Endothelial cell of umbilical vein (primary cell): ENCODE measurements around the gene SNX25. TPM values are rescaled to one million over a fixed set of nuclear protein-coding genes. Genes with fewer than 3 reads are reported as not detected.
"Not testable (repeated sequence)": the region's sequence is repeated elsewhere in the genome, so short reads cannot be mapped to it uniquely, and the experiment has no call there.

Experiments
- BruUV-seq: library from RNA; stranded (reverse); fragments of 400-500 nt; replicated peaks from 2 replicates; lab custom pipeline; 2021; lab: Mats Ljungman, UMichigan
- CTCF ChIA-PET: fragments of 300-600, 350-600 bp; sonication (Branson Sonifier 250); formaldehyde crosslinking; loops from one replicate; lab custom pipeline; 2021; ENCODE audit warnings: antibody characterized with exemption, inconsistent platforms; lab: Charles Lee
- POLR2A ChIA-PET: fragments of 300-600, 350-600 bp; sonication (Branson Sonifier 250); formaldehyde crosslinking; loops from one replicate; lab custom pipeline; 2021; ENCODE audit warnings: antibody characterized with exemption, inconsistent platforms; lab: Charles Lee
- DNase-seq: peaks from one replicate; pipeline ENCODE4 v3.0.0-alpha.2; 2011; ENCODE audit warnings: low read depth, low spot score
- FAIRE-seq: peaks from 2 replicates; lab custom pipeline; 2011; peaks lifted over from hg19 to GRCh38; lab: Jason Lieb, UNC
- H2AFZ ChIP-seq: 2 replicates; pipeline ENCODE4 v1.6.0; 2012; ENCODE audit warnings: low read depth, low read length, control low read depth, inconsistent platforms
- H3K27ac ChIP-seq: 2 replicates; pipeline ENCODE4 v1.5.1; 2011; ENCODE audit warnings: low read depth, mild to moderate bottlenecking, control low read depth, low read length, moderate library complexity; ENCODE audit not compliant: insufficient read depth
- H3K27me3 ChIP-seq, 2 experiments: 2 replicates each; pipeline versions ENCODE4 v1.6.0 to v1.6.1; 2011; ENCODE audit warnings: low read length in 2 of 2, mixed read lengths in 1 of 2; ENCODE audit not compliant: control insufficient read depth in 2 of 2, insufficient read depth in 2 of 2
- H3K36me3 ChIP-seq, 2 experiments: 2 replicates in 1 of 2; 3 replicates in 1 of 2; pipeline ENCODE4 v1.5.1; 2011; ENCODE audit warnings: low read length in 2 of 2, mild to moderate bottlenecking in 1 of 2, moderate library complexity in 1 of 2; ENCODE audit not compliant: control insufficient read depth in 2 of 2, insufficient read depth in 2 of 2; ENCODE audit errors: extremely low read depth in 1 of 2
- H3K4me1 ChIP-seq: 3 replicates; pipeline ENCODE4 v1.5.1; 2011; ENCODE audit warnings: mild to moderate bottlenecking, low read length; ENCODE audit not compliant: control insufficient read depth, insufficient read depth; ENCODE audit errors: extremely low read depth
- H3K4me2 ChIP-seq: 2 replicates; pipeline ENCODE4 v1.6.1; 2011; ENCODE audit warnings: low read length, control low read depth, mixed read lengths; ENCODE audit not compliant: insufficient read depth
- H3K4me3 ChIP-seq, 3 experiments: fragments of 200-600 bp in 1 of 3; sonication (generic), shearing (Covaris generic) in 1 of 3; replicated peaks in 1 of 3; 2 replicates each; pipeline ENCODE4 v1.5.1; 2011 to 2016; ENCODE audit warnings: control low read depth in 3 of 3, low read length in 3 of 3, mild to moderate bottlenecking in 2 of 3, inconsistent platforms in 1 of 3, low read depth in 1 of 3, moderate library complexity in 1 of 3; ENCODE audit not compliant: insufficient read depth in 1 of 3
- H3K79me2 ChIP-seq: 2 replicates; pipeline ENCODE4 v1.6.0; 2012; ENCODE audit warnings: low read length, inconsistent platforms; ENCODE audit not compliant: control insufficient read depth, insufficient read depth
- H3K9ac ChIP-seq: replicated peaks from 2 replicates; pipeline ENCODE3; 2011; ENCODE audit warnings: low read length, control low read depth; ENCODE audit not compliant: insufficient read depth; ENCODE audit errors: extremely low read depth
- H3K9me1 ChIP-seq: replicated peaks from 3 replicates; pipeline ENCODE4 v1.6.0; 2011; ENCODE audit warnings: mild to moderate bottlenecking, low read length; ENCODE audit not compliant: control insufficient read depth, insufficient read depth; ENCODE audit errors: extremely low read depth
- H3K9me3 ChIP-seq: replicated peaks from 2 replicates; pipeline ENCODE4 v1.5.1; 2012; ENCODE audit warnings: low read length, inconsistent platforms; ENCODE audit not compliant: control insufficient read depth, insufficient read depth
- H4K20me1 ChIP-seq: replicated peaks from 2 replicates; pipeline ENCODE3; 2011; ENCODE audit warnings: mild to moderate bottlenecking, low read length; ENCODE audit not compliant: control insufficient read depth, insufficient read depth; ENCODE audit errors: extremely low read depth
- EZH2 ChIP-seq: IDR thresholded peaks from 2 replicates; pipeline ENCODE4 v1.6.1; 2012; ENCODE audit warnings: borderline replicate concordance, low read depth, mild to moderate bottlenecking, moderate library complexity, low read length, inconsistent platforms; ENCODE audit not compliant: severe bottlenecking
- FOS ChIP-seq: IDR thresholded peaks from 2 replicates; pipeline ENCODE4 v1.6.1; 2011; ENCODE audit warnings: mild to moderate bottlenecking, low read length, moderate library complexity, borderline replicate concordance; ENCODE audit not compliant: insufficient read depth
- GATA2 ChIP-seq: IDR thresholded peaks from 2 replicates; pipeline ENCODE4 v1.7.0; 2011; ENCODE audit warnings: low read depth, mild to moderate bottlenecking, moderate library complexity, mixed read lengths, low read length; ENCODE audit not compliant: insufficient read length, insufficient read depth
- JUN ChIP-seq: IDR thresholded peaks from 2 replicates; pipeline ENCODE4 v1.6.1; 2011; ENCODE audit warnings: borderline replicate concordance, low read depth; ENCODE audit not compliant: insufficient read length, insufficient read depth
- MYC ChIP-seq: IDR thresholded peaks from one replicate; pipeline ENCODE4 v1.6.1; 2011; ENCODE audit warnings: mild to moderate bottlenecking, low read depth, low read length
- POLR2A ChIP-seq: IDR thresholded peaks from 2 replicates; pipeline ENCODE4 v1.6.1; 2012; ENCODE audit warnings: low read depth, mild to moderate bottlenecking, control low read depth, low read length
- POLR2AphosphoS5 ChIP-seq: IDR thresholded peaks from 2 replicates; pipeline ENCODE4 v1.6.1; 2012; ENCODE audit warnings: low read depth, mild to moderate bottlenecking, control low read depth, low read length, moderate library complexity; ENCODE audit not compliant: insufficient read depth
- dilution Hi-C: fragments of 300-500 bp; cut with MboI; formaldehyde crosslinking; loops from one replicate; pipeline ENCODE4 v1.15.0; 2019; ENCODE audit warnings: low sequenced_read_pairs; ENCODE audit not compliant: extremely low pct_ligation_motif_present
- intact Hi-C: fragments of 100-400 bp; cut with micrococcal nuclease; formaldehyde crosslinking; loops from one replicate; pipeline ENCODE4 v1.10.0; 2022
- polyA plus RNA-seq, 4 experiments: library from polyadenylated mRNA; depleted of rRNA in 3 of 4; stranded (reverse) in 3 of 4; unstranded in 1 of 4; fragments of >200 nt; gene quantifications; 2 replicates each; pipeline versions ENCODE4 v1.2.1 to v1.2.3, GENCODE V29; 2011 to 2012; ENCODE audit warnings: missing spikeins in 1 of 4
- total RNA-seq: library from RNA; stranded (reverse); gene quantifications from 2 replicates; pipeline ENCODE4 v1.2.3, GENCODE V29; 2021
- TF ChIP-seq, protein P1 (sequence below): IDR thresholded peaks from 2 replicates; pipeline ENCODE4 v1.6.1; 2011; ENCODE audit not compliant: insufficient read depth, insufficient read length
- TF ChIP-seq, protein P2 (sequence below), 2 donors: IDR thresholded peaks; 1 replicate in 1 of 2; 2 replicates in 1 of 2; pipeline ENCODE4 v1.5.1; 2011; ENCODE audit warnings: low read length in 2 of 2, mild to moderate bottlenecking in 2 of 2, moderate library complexity in 2 of 2, control low read depth in 1 of 2, inconsistent platforms in 1 of 2, low read depth in 1 of 2; ENCODE audit not compliant: insufficient read depth in 1 of 2; ENCODE audit errors: extremely low read depth in 1 of 2

Gene SNX25
- total and polyA plus RNA-seq, 2 donors (not counting 3 experiments of a cell fraction or from before 2014, with no cell fraction given), result 6.6 to 16.1 TPM

DNA sequence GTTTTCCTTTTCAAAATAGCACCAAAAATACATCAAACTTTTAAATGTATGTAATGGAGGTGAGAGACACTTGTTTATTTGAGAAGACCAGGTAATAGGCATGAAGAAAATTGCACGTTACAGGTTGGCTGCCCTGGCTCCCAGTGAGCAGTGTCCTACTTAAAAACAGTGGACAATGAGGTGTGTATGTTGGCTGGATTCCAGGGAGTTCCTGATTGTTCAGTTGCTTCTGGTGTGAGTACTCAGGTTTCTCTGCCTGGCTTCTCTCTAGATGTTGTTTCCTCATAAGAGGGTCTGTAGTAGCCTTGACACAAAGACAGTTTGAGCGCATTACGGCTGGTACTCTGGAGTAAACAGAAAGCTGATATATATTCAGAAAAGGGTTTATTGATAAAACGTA, 29.4 kb downstream of the SNX25 start:
- Histone ChIP-seq H3K79me2 (peaks cover 17% of the 10 kb centered on the region), H3K9ac (no peak overlapping the region), H2AFZ (no peak overlapping the region), H3K36me3 (no peaks in the 10 kb centered on the region), H3K9me3 (peaks cover 2% of the 10 kb centered on the region), H3K27ac (no peak overlapping the region), H3K27me3 (no peaks in the 10 kb centered on the region), H3K4me2 (no peak overlapping the region), H3K9me1 (no peaks in the 10 kb centered on the region), H3K4me1 (peaks cover 3% of the 10 kb centered on the region), H3K4me3 (no peak overlapping the region), H4K20me1 (no peaks in the 10 kb centered on the region)
- DNase-seq (peak; percentile 13), FAIRE-seq (no peak)
- TF ChIP-seq, protein P1, sequence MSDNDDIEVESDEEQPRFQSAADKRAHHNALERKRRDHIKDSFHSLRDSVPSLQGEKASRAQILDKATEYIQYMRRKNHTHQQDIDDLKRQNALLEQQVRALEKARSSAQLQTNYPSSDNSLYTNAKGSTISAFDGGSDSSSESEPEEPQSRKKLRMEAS, result no peak
- TF ChIP-seq FOS (no peak), MYC (no peak), EZH2 (no peak), JUN (no peak), GATA2 (no peak), POLR2A (no peak), POLR2AphosphoS5 (no peak)
- TF ChIP-seq, protein P2, sequence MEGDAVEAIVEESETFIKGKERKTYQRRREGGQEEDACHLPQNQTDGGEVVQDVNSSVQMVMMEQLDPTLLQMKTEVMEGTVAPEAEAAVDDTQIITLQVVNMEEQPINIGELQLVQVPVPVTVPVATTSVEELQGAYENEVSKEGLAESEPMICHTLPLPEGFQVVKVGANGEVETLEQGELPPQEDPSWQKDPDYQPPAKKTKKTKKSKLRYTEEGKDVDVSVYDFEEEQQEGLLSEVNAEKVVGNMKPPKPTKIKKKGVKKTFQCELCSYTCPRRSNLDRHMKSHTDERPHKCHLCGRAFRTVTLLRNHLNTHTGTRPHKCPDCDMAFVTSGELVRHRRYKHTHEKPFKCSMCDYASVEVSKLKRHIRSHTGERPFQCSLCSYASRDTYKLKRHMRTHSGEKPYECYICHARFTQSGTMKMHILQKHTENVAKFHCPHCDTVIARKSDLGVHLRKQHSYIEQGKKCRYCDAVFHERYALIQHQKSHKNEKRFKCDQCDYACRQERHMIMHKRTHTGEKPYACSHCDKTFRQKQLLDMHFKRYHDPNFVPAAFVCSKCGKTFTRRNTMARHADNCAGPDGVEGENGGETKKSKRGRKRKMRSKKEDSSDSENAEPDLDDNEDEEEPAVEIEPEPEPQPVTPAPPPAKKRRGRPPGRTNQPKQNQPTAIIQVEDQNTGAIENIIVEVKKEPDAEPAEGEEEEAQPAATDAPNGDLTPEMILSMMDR (IDR thresholded peaks at IDR 0.05; ENCODE audit: extremely low read depth in 1 of 2, insufficient read depth in 1 of 2, low read depth in 1 of 2, low read length in 2 of 2), result no peak
- dilution Hi-C loops, result no loop called here
- no TSS peak for BruUV-seq
- intact Hi-C loops, result no loop called here
- CTCF ChIA-PET, result interaction anchor here (0.7 kb wide), 1 partner anchor 12 kb away, joined by 3 read pairs; no protein-coding TSS in a partner anchor
- POLR2A ChIA-PET, result no interaction called here

- DNase-seq, H2AFZ ChIP-seq, CTCF ChIA-PET, BruUV-seq, H3K27me3 ChIP-seq, H3K4me2 ChIP-seq, H3K9me3 ChIP-seq, H3K27ac ChIP-seq, POLR2A ChIA-PET, FAIRE-seq, H3K4me3 ChIP-seq, dilution Hi-C loops, H4K20me1 ChIP-seq, H3K9me1 ChIP-seq, intact Hi-C loops, H3K36me3 ChIP-seq, H3K9ac ChIP-seq, H3K4me1 ChIP-seq: not testable (repeated sequence)
- H3K79me2 ChIP-seq, result peaks cover 12% of the 10 kb centered on the region
These were observed 31.1 kb downstream of the SNX25 start for GRCh38 chr4:185240486-185240885.
